ENCODE data around the gene SLC17A3.

- TF ChIP-seq CTCF (IDR thresholded peaks at IDR 0.05) (no peak), EZH2phosphoT487 (IDR thresholded peaks at IDR 0.05) (no peak), EZH2 (IDR thresholded peaks at IDR 0.05) (no peak)
Measured at GRCh38 chr6:25842526-25842925, 31.5 kb downstream of the SLC17A3 start.
